D721Med (cell line): Measurements from ENCODE around the gene TNK2.
"Not testable (repeated sequence)": the region's sequence is repeated elsewhere in the genome, so short reads cannot be mapped to it uniquely, and the experiment has no call there.

Experiments
- DNase-seq: peaks from one replicate; pipeline ENCODE4 v3.0.0; 2011; ENCODE audit warnings: low spot score; ENCODE audit not compliant: insufficient read length
- FAIRE-seq: peaks from 2 replicates; lab custom pipeline; 2011; peaks lifted over from hg19 to GRCh38; lab: Jason Lieb, UNC
- TF ChIP-seq, protein P1 (sequence below): IDR thresholded peaks from 2 replicates; pipeline ENCODE4 v1.5.1; 2012; ENCODE audit warnings: mild to moderate bottlenecking, control low read depth; ENCODE audit not compliant: insufficient read depth; ENCODE audit errors: missing control alignments

The TNK2 gene

DNA sequence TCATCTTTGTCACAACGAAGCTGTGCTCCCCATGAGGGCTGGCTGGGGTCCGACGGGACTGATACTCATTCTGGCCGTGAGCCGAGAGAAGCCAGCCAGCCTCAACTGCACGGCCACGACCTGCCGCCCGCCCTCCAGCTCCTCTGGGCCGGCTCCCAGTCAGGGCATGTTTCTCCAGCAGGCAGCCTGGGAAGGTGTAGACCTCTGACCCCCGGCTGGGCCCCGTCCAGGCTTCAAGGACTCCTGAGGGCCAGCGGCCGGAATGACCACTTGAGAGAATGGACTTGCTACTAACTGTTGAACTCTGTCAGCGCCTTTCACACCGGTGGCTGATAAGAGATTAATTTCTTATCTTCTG is 78.5 kb downstream of the TNK2 start:
- DNase-seq (no peak), FAIRE-seq (no peak)
- TF ChIP-seq, protein P1, sequence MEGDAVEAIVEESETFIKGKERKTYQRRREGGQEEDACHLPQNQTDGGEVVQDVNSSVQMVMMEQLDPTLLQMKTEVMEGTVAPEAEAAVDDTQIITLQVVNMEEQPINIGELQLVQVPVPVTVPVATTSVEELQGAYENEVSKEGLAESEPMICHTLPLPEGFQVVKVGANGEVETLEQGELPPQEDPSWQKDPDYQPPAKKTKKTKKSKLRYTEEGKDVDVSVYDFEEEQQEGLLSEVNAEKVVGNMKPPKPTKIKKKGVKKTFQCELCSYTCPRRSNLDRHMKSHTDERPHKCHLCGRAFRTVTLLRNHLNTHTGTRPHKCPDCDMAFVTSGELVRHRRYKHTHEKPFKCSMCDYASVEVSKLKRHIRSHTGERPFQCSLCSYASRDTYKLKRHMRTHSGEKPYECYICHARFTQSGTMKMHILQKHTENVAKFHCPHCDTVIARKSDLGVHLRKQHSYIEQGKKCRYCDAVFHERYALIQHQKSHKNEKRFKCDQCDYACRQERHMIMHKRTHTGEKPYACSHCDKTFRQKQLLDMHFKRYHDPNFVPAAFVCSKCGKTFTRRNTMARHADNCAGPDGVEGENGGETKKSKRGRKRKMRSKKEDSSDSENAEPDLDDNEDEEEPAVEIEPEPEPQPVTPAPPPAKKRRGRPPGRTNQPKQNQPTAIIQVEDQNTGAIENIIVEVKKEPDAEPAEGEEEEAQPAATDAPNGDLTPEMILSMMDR: no peak

DNA sequence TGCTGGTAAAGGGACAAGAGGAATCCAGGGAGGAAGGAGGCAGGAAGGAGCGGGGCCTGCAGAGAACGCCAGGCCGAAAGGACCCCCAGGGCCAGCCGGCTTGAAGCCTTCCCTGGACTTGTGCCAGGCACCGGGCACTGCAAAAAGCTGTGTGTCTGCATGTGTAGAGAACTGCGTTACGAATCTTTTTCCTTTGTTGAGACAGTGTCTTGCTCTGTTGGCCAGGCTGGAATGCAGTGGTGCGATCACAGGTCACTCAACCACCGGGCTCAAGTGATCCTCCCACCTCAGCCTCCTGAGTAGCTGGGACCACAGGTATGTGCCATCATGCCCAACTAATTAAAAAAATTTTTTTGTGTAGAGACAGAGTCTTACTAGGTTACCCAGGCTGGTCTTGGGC is 79.6 kb downstream of the TNK2 start:
- FAIRE-seq: no peak
- TF ChIP-seq, protein P1: no peak

GRCh38 chr3:195825857-195826804 is 82.2 kb downstream of the TNK2 start:
- TF ChIP-seq, protein P1: no peak
- DNase-seq: no peak
- no peak for FAIRE-seq

More for the DNA sequence above, 79.6 kb downstream of the TNK2 start:
- no peak for DNase-seq

DNA sequence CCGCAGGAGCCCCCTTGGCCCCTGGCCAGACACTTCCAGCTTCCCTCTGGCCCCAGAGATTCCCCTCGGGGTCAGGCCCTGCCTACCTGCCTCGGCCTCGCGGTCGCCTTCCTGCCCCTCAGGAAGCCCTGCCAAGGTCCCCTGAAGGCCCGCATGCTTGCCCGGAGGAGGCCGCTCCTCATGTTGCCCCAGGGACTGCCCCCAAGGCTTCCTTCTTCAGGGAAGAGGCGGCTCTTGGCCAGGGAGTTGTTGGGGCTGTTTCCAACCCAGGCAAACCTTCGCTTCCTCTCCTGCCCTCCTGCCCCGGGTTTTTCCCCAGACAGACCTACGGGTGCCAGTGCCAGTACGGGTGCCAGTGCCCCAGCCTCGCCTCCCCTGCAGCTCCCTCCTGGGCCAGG is 83.2 kb downstream of the TNK2 start:
- no peak for DNase-seq
- FAIRE-seq: no peak
- TF ChIP-seq, protein P1: no peak

- FAIRE-seq, DNase-seq: not testable (repeated sequence)
Observed at GRCh38 chr3:195824425-195825190, 83.7 kb downstream of the TNK2 start.

- FAIRE-seq: no peak
- DNase-seq: no peak
- TF ChIP-seq, protein P1: no peak
Observed at GRCh38 chr3:195823999-195824398, 84.4 kb downstream of the TNK2 start.

DNA sequence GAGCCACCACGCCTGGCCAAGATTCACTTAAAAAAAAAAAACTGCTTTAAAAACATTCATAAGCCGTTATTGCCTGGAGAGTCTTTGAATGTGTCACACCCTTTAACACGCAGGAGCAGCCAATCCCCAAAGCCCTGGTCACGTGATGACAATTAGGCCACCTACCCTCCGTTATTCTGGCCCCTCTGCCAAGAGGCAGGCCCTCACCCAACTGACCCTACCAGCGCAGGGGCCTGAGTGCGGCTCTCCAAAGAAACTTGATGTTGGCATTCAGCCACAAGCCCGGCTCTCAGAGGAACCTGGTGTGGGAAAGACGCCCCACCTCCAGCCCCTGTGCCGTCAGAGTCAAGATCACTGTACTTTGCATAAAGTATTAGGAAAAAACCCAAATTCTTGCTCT is 85.1 kb downstream of the TNK2 start:
- FAIRE-seq (no peak), DNase-seq (no peak)

More for the DNA sequence above, 85.1 kb downstream of the TNK2 start:
- TF ChIP-seq, protein P1: no peak
